HG02943 (cell line): ENCODE measurements around the gene SNRNP200.
"Not testable (repeated sequence)": the region's sequence is repeated elsewhere in the genome, so short reads cannot be mapped to it uniquely, and the experiment has no call there.

Source experiments
- ATAC-seq: cut with Tn5 transposase; IDR thresholded peaks from one replicate; pipeline ENCODE4 v1.9.1; 2021; ENCODE audit warnings: mild to moderate bottlenecking, low read depth, moderate library complexity; ENCODE audit not compliant: unreplicated experiment

The SNRNP200 gene

GRCh38 chr2:96276787-96277499 is 28.4 kb downstream of the SNRNP200 start:
- ATAC-seq, result no peak

- no peak for ATAC-seq
Measured at GRCh38 chr2:96274355-96275056, 30.8 kb downstream of the SNRNP200 start.

- no peak for ATAC-seq
Measured at GRCh38 chr2:96273763-96274162, 31.6 kb downstream of the SNRNP200 start.

GRCh38 chr2:96271995-96272394 is 33.4 kb downstream of the SNRNP200 start:
- ATAC-seq, result no peak

- ATAC-seq, result no peak
Measured at GRCh38 chr2:96267159-96267971, 38.0 kb downstream of the SNRNP200 start.

- peak; percentile 83 for ATAC-seq
Measured at GRCh38 chr2:96265840-96266679, 39.3 kb downstream of the SNRNP200 start, which contains the start of the genes CIAO1 and TMEM127. CIAO1 (plus strand) TSS chr2:96266225; CDS start chr2:96266351, 126 bp downstream. TMEM127 (minus strand) TSS chr2:96265997; CDS start chr2:96265381, 616 bp downstream.

- ATAC-seq, result peak; percentile 27
Measured at GRCh38 chr2:96265349-96265839, 40.0 kb downstream of the SNRNP200 start.

- ATAC-seq, result peak; percentile 5
Measured at GRCh38 chr2:96264656-96265348, 40.5 kb downstream of the SNRNP200 start.

GRCh38 chr2:96264086-96264485 is 41.3 kb downstream of the SNRNP200 start:
- ATAC-seq, result no peak

GRCh38 chr2:96262306-96262705 is 43.0 kb downstream of the SNRNP200 start:
- no peak for ATAC-seq

GRCh38 chr2:96261328-96262003 is 43.9 kb downstream of the SNRNP200 start:
- ATAC-seq, result no peak

- no peak for ATAC-seq
Measured at GRCh38 chr2:96260387-96261260, 44.7 kb downstream of the SNRNP200 start.

GRCh38 chr2:96259497-96259921 is 45.8 kb downstream of the SNRNP200 start:
- no peak for ATAC-seq

- no peak for ATAC-seq
Measured at GRCh38 chr2:96258166-96259022, 47.0 kb downstream of the SNRNP200 start.

- not testable (repeated sequence) for ATAC-seq
Measured at GRCh38 chr2:96257744-96258143, 47.6 kb downstream of the SNRNP200 start.

GRCh38 chr2:96256611-96257113 is 48.7 kb downstream of the SNRNP200 start:
- no peak for ATAC-seq

- no peak for ATAC-seq
Measured at GRCh38 chr2:96254571-96254970, 50.8 kb downstream of the SNRNP200 start.
